NCI-H1092 (cell line): Measurements from ENCODE around the gene MSL3B.

Experiments
- DNase-seq: peaks from one replicate; lab custom pipeline; 2025; lab: John Stamatoyannopoulos, UW

Gene MSL3B

GRCh38 chr2:233833345-233833744, 34.8 kb downstream of the MSL3B start:
- DNase-seq: no peak

- no peak for DNase-seq
Observed at GRCh38 chr2:233832869-233833311, 35.3 kb downstream of the MSL3B start.

GRCh38 chr2:233832414-233832813, 35.8 kb downstream of the MSL3B start:
- DNase-seq: no peak

- no peak for DNase-seq
Observed at GRCh38 chr2:233831861-233832260, 36.3 kb downstream of the MSL3B start.

- no peak for DNase-seq
Observed at GRCh38 chr2:233831011-233831721, 37.0 kb downstream of the MSL3B start.

- no peak for DNase-seq
Observed at GRCh38 chr2:233830111-233830802, 37.9 kb downstream of the MSL3B start.

GRCh38 chr2:233829193-233830110, 38.7 kb downstream of the MSL3B start:
- DNase-seq: no peak

- no peak for DNase-seq
Observed at GRCh38 chr2:233828546-233829192, 39.5 kb downstream of the MSL3B start.

GRCh38 chr2:233824373-233824772, 43.8 kb downstream of the MSL3B start:
- DNase-seq: no peak

- no peak for DNase-seq
Observed at GRCh38 chr2:233823731-233824121, 44.5 kb downstream of the MSL3B start.

- no peak for DNase-seq
Observed at GRCh38 chr2:233822781-233823730, 45.1 kb downstream of the MSL3B start.

GRCh38 chr2:233822101-233822771, 46.0 kb downstream of the MSL3B start:
- no peak for DNase-seq

GRCh38 chr2:233821709-233822100, 46.5 kb downstream of the MSL3B start:
- no peak for DNase-seq

- no peak for DNase-seq
Observed at GRCh38 chr2:233821196-233821595, 47.0 kb downstream of the MSL3B start.

GRCh38 chr2:233820774-233821105, 47.4 kb downstream of the MSL3B start:
- no peak for DNase-seq

GRCh38 chr2:233819884-233820773, 48.1 kb downstream of the MSL3B start:
- DNase-seq: no peak

GRCh38 chr2:233818639-233819621, 49.3 kb downstream of the MSL3B start:
- no peak for DNase-seq

GRCh38 chr2:233817995-233818638, 50.1 kb downstream of the MSL3B start:
- DNase-seq: no peak
